ENCODE measurements around the gene ADGRB2. TPM values are rescaled to one million over a fixed set of nuclear protein-coding genes. Genes with fewer than 3 reads are reported as not detected.

Gene ADGRB2
- 10 to 100 TPM; 14.4 to 19.1 TPM for total RNA-seq

GRCh38 chr1:31764312-31765040 lies at the start of gene ADGRB2:
Gene ADGRB2 (minus strand): TSS chr1:31764340. CDS start chr1:31757221, 7,119 bp downstream.
- Histone ChIP-seq H3K36me3 (no peaks in the 10 kb centered on the region), H3K27me3 (no peaks in the 10 kb centered on the region), H3K27ac (peak within 1 kb of the TSS in 1 of 2 donors; percentile 31), H3K4me3 (peak within 1 kb of the TSS; percentile 54 to 63), H3K4me1 (peaks cover 0 to 45% of the 10 kb centered on the region in 2 donors), H3K9me3 (no peaks in the 10 kb centered on the region)
- peak in 1 of 2 donors; percentile 18 for TF ChIP-seq CTCF (IDR thresholded peaks at IDR 0.05)
- DNase-seq (ENCODE audit: low spot score): no peak

GRCh38 chr1:31812158-31812829 lies 48.2 kb upstream of the ADGRB2 start:
- no peak for TF ChIP-seq CTCF (IDR thresholded peaks at IDR 0.05)
- peak; percentile 51 for DNase-seq (ENCODE audit: low spot score)

GRCh38 chr1:31811605-31812004 lies 47.5 kb upstream of the ADGRB2 start:
- H3K4me1 ChIP-seq: no peaks in the 10 kb centered on the region
- H3K36me3 ChIP-seq: no peaks in the 10 kb centered on the region
- TF ChIP-seq CTCF (IDR thresholded peaks at IDR 0.05): no peak
- no peak overlapping the region for H3K27ac ChIP-seq
- H3K9me3 ChIP-seq: no peaks in the 10 kb centered on the region
- no peak overlapping the region for H3K4me3 ChIP-seq
- DNase-seq (ENCODE audit: low spot score): no peak
- no peaks in the 10 kb centered on the region for H3K27me3 ChIP-seq

More at GRCh38 chr1:31812158-31812829, 48.2 kb upstream of the ADGRB2 start:
- Histone ChIP-seq H3K4me1 (no peaks in the 10 kb centered on the region), H3K27ac (no peak overlapping the region), H3K9me3 (no peaks in the 10 kb centered on the region), H3K36me3 (no peaks in the 10 kb centered on the region), H3K27me3 (no peaks in the 10 kb centered on the region), H3K4me3 (no peak overlapping the region)

- Histone ChIP-seq H3K9me3 (no peaks in the 10 kb centered on the region), H3K27me3 (no peaks in the 10 kb centered on the region), H3K4me1 (no peaks in the 10 kb centered on the region), H3K36me3 (no peaks in the 10 kb centered on the region), H3K27ac (no peak overlapping the region), H3K4me3 (no peak overlapping the region)
- DNase-seq (ENCODE audit: low spot score): no peak
- no peak for TF ChIP-seq CTCF (IDR thresholded peaks at IDR 0.05)
Observed at GRCh38 chr1:31809698-31810097, 45.6 kb upstream of the ADGRB2 start.

- Histone ChIP-seq H3K4me3 (no peak overlapping the region), H3K9me3 (no peaks in the 10 kb centered on the region), H3K27me3 (no peaks in the 10 kb centered on the region), H3K4me1 (no peaks in the 10 kb centered on the region), H3K27ac (no peak overlapping the region), H3K36me3 (no peaks in the 10 kb centered on the region)
- no peak for DNase-seq (ENCODE audit: low spot score)
- no peak for TF ChIP-seq CTCF (IDR thresholded peaks at IDR 0.05)
Observed at GRCh38 chr1:31807273-31808048, 43.3 kb upstream of the ADGRB2 start.
